IPS-NIHi7 (cell line): ENCODE measurements around the gene SOCS4.
"Not testable (repeated sequence)": the region's sequence is repeated elsewhere in the genome, so short reads cannot be mapped to it uniquely, and the experiment has no call there.

Experiments used
- DNase-seq: peaks from one replicate; pipeline ENCODE4 v3.0.0; 2012; ENCODE audit warnings: mixed read lengths; ENCODE audit errors: extremely low spot score

SOCS4 gene

GRCh38 chr14:55052269-55052930 lies 25.4 kb downstream of the SOCS4 start:
- DNase-seq = no peak

DNA sequence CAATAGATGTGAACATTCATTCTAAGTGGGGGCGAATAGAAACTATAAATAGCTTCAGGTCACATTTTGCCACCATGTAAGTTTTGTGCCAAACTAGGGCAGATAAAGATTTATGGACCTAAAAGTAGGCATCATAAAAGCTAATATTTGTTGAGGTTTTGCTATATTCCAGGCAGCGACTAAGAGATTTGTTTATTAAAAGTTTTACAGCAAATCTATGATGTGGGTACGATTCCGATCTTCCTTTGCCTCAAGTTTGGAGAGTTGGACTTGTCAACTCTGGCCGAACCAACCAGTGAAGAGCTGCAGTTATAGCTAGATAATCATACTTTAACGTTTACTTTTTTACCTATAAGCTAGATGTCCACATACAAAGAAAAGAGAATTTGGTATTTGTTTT lies 26.0 kb downstream of the SOCS4 start:
- no peak for DNase-seq

DNA sequence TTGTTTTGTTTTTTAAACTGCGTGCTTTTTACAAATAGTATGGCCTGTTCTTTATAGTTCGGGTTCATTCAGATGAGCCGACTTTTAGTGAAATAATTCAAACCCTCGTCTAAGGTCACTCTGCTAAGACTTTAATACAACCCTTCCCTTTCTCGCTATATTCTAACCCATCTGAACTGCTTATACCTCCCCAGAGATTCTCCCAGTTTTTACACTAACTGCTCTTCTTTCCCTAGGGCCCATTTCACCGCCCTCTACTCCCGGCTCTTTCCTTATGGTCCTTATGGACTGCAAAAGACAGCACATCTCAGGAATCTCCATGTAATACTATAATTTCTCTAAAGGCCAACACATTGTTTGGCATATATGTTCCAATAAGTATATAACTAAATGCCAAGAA lies 26.5 kb downstream of the SOCS4 start:
- DNase-seq = no peak

DNA sequence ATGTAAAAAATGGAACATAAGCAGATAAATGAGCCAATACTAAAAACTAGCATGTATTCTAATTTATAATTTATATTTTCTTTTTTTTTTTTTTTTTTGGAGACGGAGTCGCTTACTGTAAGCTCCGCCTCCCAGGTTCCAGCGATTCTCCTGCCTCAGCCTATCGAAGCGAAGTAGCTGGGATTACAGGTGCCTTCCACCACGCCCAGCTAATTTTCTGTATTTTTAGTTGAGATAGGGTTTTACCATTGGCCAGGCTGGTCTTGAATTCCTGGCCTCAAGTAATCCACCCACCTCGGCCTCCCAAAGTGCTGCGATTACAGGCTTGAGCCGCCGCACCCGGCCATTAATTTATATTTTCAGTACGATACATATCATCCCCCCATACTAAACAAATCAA lies 27.1 kb downstream of the SOCS4 start:
- DNase-seq = no peak

- no peak for DNase-seq
Observed at GRCh38 chr14:55057919-55058318, 30.9 kb downstream of the SOCS4 start.

GRCh38 chr14:55059333-55059732 lies 32.3 kb downstream of the SOCS4 start:
- DNase-seq = no peak

DNA sequence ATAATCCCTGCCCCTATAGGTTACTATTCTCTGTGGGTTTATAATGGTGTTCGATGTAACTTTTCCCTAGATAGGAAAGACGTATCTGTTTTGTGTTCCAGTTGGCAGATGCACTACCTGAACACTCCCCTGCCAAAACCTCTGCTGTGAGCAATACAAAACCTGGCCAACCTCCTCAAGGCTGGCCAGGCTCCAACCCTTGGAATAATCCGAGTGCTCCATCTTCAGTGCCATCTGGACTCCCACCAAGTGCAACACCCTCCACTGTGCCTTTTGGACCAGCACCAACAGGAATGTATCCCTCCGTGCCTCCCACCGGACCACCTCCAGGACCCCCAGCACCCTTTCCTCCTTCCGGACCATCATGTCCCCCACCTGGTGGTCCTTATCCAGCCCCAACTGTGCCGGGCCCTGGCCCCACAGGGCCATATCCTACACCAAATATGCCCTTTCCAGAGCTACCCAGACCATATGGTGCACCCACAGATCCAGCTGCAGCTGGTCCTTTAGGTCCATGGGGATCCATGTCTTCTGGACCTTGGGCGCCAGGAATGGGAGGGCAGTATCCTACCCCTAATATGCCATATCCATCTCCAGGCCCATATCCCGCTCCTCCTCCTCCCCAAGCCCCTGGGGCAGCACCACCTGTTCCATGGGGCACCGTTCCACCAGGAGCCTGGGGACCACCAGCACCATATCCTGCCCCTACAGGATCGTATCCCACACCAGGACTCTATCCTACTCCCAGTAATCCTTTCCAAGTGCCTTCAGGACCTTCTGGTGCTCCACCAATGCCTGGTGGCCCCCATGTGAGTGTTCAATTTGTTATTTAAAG lies 35.7 kb downstream of the SOCS4 start:
- no peak for DNase-seq

DNA sequence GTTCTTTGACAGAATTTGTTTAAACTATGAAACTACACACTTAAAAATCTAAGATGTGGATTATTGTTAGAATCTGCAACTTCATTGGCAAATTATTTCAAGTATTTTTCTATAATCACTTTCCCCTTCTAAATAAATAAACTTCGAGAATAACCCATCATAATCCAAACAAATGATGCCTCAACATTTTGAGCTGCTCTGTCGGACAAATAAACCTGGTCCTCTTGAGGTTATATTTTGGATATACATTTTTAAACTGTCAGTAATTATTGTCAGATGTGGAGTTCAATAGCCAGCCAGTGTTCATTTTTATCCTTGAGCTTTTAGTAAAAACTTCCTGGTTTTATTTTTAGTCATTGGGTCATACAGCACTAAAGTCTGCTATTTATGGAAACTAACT lies 37.9 kb downstream of the SOCS4 start:
- DNase-seq = not testable (repeated sequence)

DNA sequence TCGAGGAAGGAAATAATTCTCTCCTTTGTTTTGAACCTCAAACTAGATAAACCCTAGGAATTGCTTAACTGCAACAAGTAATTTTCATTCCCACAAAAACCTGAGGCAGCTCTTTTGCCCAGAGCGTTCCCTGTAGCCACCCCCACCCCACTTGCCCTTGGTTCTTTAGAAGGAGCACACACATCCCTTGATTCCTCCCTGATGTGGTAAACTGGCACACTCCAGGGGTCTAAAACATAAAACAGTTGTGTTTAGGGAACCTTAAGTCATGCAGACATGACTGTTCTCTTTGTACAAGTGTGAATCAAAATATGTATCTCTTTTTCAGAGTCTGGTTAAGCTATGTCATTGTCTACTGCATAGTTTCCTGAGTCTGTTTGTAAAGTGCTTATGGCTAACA lies 38.4 kb downstream of the SOCS4 start:
- DNase-seq = no peak

- DNase-seq = no peak
Observed at GRCh38 chr14:55066223-55066622, 39.2 kb downstream of the SOCS4 start.

GRCh38 chr14:55070981-55071411 lies 44.0 kb downstream of the SOCS4 start:
- no peak for DNase-seq

DNA sequence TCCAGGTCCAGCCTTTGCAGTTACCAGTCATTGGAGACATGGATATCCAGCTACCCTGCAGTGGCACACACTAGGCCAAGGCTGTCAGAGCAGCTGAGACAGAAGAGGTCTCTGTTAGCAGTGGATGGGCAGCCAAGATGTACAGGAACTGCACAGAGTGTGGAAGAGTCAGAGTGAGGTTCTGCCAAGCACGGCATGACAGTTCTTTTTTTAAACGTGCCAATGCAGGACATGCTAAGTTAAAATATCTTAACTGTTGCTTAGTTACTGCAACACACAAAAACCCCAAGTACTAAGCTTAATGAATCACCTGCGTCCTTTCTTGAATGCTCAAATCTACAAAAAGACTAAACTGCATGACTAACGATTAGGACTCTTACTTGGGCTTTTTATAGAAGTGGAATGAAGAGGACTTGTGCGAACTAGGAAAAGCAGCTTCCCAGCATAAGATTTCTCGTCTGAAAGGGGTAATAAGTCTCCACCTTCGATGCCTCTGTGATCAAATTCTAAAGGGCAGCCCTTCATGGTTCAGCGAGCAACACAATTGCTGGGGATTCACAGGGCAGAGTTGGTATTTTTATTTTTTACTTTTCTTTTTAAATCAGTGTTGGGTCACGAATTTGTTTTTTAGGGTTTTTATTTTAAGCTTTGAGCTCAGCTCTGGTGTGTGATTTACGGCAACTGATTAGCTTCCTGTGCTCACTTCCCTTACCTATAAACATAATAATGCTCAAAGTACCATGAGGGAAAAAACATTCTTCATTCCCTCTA lies 45.0 kb downstream of the SOCS4 start:
- DNase-seq = no peak

GRCh38 chr14:55073856-55074255 lies 46.8 kb downstream of the SOCS4 start:
- no peak for DNase-seq

DNA sequence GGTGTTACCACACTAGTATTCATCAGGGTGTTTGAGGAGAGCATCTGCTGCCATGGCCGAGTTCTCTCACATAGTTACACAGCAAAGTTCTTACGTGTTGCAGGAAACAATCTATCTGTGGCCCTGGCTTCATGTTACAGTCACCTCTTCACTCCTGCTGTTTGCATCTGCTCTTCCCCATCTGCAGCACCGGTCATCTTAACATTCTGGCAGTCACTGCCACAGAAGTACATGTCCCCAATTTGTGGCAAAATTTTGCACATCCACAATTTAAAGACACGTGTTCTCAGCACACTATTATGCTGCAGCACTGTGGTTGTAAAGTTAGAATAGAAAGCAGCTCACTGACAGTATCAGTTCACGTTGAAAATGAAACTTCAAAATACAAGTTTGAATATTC lies 47.6 kb downstream of the SOCS4 start:
- no peak for DNase-seq

- DNase-seq = no peak
Observed at GRCh38 chr14:55075628-55076175, 48.7 kb downstream of the SOCS4 start.

DNA sequence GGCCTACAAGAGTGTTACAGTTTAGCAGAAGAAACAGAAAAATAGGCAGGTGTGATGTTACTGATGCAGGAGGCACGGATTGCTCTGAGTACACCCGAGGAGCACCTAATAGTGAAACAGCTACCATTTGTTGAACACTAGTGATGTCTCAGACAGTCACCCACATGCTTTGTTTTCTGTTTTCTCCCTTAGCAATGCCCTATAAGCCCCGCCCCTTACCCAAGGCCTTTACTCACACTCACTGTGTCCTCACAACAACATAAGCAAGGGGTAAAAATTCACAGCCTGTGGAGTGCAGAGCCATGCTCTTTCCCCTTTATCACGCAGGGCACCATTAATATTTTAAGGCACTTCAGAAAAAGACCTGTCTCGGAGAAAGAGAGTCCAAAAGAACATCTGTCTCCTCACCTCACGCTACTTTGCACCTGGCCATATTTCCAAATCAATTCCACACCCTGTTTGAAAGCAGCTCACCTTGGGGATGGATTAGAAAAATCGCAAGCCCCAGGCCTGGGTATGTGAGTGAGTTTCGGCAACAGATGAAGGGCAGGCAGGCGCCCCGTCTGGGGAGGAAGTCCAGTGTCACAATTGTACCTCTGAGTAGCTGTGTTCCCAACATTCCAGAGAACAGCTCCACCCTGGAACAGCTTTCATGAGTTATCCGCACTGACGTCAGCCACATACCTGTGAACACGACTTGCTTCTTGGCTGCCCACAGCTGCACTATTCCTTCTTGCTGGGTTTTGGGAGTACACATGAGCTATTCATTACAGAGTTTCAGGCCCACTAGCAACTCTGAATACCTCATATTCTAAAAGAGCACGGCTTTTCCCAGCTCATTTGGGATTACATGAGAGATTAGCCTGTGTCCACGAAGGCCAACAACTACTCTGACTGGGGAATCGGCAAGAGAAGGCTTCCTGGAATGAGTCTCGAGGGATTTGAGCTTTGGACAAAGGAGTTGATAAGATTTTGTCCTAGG lies 50.4 kb downstream of the SOCS4 start:
- DNase-seq = no peak

DNA sequence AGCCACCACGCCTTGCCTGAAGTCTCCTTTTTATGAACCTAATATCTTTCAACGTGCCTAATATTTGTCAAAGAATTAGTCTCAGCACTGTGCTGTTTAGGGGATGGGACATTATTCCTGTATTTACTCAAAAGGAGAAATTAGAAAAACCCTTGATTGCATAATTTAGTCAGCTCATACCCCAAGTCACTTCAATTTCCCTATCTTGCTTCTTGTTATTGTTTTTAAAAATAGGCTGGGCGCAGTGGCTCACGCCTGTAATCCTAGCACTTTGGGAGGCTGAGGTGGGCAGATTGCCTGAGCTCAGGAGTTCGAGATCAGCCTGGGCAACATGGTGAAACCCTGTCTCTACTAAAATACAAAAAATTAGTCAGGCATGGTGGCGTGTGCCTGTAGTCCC lies 52.9 kb downstream of the SOCS4 start:
- not testable (repeated sequence) for DNase-seq

- no peak for DNase-seq
Observed at GRCh38 chr14:55084401-55085059, 57.5 kb downstream of the SOCS4 start.

GRCh38 chr14:55085060-55085660 lies 58.1 kb downstream of the SOCS4 start:
- DNase-seq = no peak

GRCh38 chr14:55086938-55087337 lies 59.9 kb downstream of the SOCS4 start:
- DNase-seq = no peak
